GM06990 (cell line): ENCODE measurements around the gene FTCD.

Experiments used
- DNase-seq: peaks from one replicate; pipeline ENCODE4 v3.0.0-alpha.2; 2011; ENCODE audit not compliant: insufficient read length; ENCODE audit errors: extremely low read depth
- H3K27me3 ChIP-seq: replicated peaks from 2 replicates; pipeline ENCODE4 v1.6.0; 2011; ENCODE audit warnings: low read length; ENCODE audit not compliant: control insufficient read depth, insufficient read depth
- H3K36me3 ChIP-seq: 2 replicates; pipeline ENCODE4 v1.5.1; 2011; ENCODE audit warnings: low read length; ENCODE audit not compliant: control insufficient read depth, insufficient read depth
- H3K4me3 ChIP-seq: replicated peaks from 2 replicates; pipeline ENCODE4 v1.5.1; 2011; ENCODE audit warnings: low read depth, mild to moderate bottlenecking, control low read depth, low read length
- TF ChIP-seq, protein P1 (sequence below): IDR thresholded peaks from 2 replicates; pipeline ENCODE4 v1.5.1; 2011; ENCODE audit warnings: low read length, control low read depth, mild to moderate bottlenecking, inconsistent platforms; ENCODE audit not compliant: insufficient read depth, poor library complexity, severe bottlenecking

Gene FTCD

DNA sequence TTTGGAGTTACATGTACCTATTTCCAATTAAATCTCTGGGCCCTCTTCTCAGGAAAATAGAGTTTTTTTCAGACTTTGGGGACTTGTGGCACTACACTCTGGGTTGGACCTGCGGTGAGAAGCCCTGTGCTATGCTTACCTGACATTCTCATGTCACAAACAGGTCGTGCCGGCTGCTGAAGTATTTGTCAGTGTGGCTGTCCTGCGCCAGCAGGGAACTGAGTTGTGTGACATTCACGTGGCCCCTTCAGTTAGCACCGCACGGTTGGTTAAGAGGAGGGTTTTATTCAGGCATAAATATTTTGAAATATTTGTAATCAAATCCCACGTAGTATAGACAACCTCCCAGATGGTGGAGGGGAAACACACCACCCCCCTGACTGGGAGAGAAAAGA, 63.8 kb downstream of the FTCD start:
- DNase-seq = no peak
- H3K27me3 ChIP-seq = no peaks in the 10 kb centered on the region
- no peak overlapping the region for H3K4me3 ChIP-seq
- TF ChIP-seq, protein P1, sequence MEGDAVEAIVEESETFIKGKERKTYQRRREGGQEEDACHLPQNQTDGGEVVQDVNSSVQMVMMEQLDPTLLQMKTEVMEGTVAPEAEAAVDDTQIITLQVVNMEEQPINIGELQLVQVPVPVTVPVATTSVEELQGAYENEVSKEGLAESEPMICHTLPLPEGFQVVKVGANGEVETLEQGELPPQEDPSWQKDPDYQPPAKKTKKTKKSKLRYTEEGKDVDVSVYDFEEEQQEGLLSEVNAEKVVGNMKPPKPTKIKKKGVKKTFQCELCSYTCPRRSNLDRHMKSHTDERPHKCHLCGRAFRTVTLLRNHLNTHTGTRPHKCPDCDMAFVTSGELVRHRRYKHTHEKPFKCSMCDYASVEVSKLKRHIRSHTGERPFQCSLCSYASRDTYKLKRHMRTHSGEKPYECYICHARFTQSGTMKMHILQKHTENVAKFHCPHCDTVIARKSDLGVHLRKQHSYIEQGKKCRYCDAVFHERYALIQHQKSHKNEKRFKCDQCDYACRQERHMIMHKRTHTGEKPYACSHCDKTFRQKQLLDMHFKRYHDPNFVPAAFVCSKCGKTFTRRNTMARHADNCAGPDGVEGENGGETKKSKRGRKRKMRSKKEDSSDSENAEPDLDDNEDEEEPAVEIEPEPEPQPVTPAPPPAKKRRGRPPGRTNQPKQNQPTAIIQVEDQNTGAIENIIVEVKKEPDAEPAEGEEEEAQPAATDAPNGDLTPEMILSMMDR = no peak
- H3K36me3 ChIP-seq = no peaks in the 10 kb centered on the region

DNA sequence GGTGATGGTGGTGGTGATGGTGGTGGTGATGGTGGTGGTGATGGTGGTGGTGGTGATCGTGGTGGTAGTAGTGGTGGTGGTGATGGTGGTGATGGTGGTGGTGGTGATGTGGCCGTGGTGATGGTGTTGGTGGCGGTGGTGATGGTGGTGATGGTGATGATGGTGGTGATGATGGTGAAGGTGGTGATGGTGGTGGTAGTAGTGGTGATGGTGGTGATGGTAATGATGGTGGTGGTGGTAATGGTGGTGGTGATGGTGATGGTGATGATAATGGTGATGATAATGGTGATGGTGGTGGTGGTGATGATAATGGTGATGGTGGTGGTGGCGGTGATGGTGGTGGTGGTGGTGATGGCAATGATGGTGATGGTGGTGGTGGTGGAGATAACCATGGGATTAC, 64.3 kb downstream of the FTCD start:
- TF ChIP-seq, protein P1 = no peak
- DNase-seq = no peak
- no peaks in the 10 kb centered on the region for H3K36me3 ChIP-seq
- H3K4me3 ChIP-seq = no peak overlapping the region
- no peaks in the 10 kb centered on the region for H3K27me3 ChIP-seq

DNA sequence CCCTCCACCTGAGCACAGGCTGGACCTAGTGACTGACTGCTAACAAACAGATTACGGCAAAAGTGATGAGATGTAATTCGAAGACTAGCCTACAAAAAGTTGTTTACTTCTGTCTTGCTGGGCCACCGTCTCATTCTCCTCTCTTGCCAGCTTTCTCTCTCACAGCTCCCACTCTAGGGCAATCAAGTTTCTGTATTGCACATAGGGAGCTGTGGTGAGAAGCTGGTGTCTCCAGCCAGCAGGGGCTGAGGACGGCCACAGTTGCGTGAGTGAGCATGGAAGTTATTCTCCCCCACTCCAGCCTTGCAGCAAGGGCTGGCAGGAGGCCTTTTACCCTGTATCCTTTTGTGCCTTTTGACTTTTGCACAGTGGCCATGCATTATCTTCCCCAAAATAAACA, 66.1 kb downstream of the FTCD start:
- Histone ChIP-seq H3K27me3 (no peaks in the 10 kb centered on the region), H3K4me3 (no peak overlapping the region), H3K36me3 (no peaks in the 10 kb centered on the region)
- no peak for DNase-seq
- TF ChIP-seq, protein P1 = no peak

DNA sequence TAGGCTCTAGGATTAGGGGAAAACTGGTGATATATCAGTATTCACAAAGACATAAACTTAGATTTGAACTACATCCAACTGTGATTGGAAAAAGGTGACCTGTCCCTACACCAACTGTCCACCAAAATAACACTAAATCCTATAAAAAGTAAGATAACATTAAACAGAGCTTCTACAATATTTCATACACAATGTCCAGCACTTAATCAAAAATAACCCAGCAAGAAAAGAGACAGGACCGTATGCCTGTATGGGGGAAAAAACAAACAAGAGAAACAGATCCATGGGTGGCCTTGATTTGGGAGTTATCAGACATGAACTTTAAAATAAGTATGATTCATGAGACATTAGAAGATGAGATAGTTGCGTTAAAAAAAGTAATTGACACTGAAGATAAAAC, 67.2 kb downstream of the FTCD start:
- TF ChIP-seq, protein P1 = no peak
- Histone ChIP-seq H3K36me3 (no peaks in the 10 kb centered on the region), H3K4me3 (no peak overlapping the region), H3K27me3 (no peaks in the 10 kb centered on the region)
- DNase-seq = no peak

DNA sequence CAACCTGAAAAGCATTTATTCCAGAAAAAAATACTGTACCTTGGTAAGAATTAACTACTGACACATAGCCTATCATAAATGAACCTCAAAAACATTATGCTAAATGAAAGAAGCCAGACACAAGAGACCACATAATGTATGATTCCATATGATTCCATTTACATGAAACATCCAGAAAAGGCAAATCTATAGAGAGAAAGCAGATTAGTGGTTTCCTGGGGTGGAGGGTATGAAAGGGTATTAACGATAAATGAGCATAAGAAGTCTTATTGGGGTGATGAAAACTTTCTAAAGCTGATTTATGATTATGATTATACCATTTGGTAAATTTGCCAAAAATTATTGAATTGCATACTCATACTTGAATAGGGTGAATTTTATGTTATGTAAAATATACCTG, 67.7 kb downstream of the FTCD start:
- TF ChIP-seq, protein P1 = no peak
- no peak overlapping the region for H3K4me3 ChIP-seq
- H3K27me3 ChIP-seq = no peaks in the 10 kb centered on the region
- DNase-seq = no peak
- no peaks in the 10 kb centered on the region for H3K36me3 ChIP-seq
